ENCODE measurements around the gene DPY19L1.
"Not testable (repeated sequence)": the region's sequence is repeated elsewhere in the genome, so short reads cannot be mapped to it uniquely, and the experiment has no call there.

DPY19L1 gene

DNA sequence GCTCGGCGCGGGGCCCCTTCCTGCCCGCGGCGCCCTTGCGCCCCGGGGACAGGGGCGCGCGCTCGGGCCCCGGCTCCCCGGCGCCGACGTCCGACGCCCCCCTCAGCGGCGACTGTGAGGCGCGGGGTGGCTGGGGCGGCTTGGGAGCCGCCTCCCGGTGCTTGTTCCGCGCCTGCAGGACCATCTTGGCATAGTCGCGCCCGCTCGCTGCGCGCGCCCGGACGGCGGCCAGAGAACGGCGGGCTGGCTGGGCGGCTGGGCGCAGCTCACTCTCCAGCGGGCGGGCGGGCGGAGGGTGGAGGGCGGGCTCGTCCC is at the start of gene DPY19L1:
TSS of gene DPY19L1 (minus strand) at position 275 of the 315 bp plus-strand sequence. CDS start at position 184, 91 bp downstream.
- DNase-seq: peak; percentile 97

DNA sequence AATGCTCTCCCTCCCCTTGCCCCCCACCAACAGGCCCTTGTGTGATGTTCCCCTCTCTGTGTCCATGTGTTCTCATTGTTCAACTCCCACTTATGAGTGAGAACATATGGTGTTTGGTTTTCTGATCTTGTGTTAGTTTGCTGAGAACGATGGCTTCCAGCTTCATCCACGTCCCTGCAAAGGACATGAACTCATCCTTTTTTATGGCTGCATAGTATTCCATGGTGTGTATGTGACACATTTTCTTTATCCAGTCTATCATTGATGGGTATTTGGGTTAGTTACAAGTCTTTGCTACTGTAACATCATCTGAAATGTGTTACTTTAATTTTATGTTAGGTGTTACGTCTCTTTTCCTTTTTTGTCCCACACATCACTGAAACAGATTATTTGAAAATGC is 42.2 kb upstream of the DPY19L1 start:
- not testable (repeated sequence) for DNase-seq

DNA sequence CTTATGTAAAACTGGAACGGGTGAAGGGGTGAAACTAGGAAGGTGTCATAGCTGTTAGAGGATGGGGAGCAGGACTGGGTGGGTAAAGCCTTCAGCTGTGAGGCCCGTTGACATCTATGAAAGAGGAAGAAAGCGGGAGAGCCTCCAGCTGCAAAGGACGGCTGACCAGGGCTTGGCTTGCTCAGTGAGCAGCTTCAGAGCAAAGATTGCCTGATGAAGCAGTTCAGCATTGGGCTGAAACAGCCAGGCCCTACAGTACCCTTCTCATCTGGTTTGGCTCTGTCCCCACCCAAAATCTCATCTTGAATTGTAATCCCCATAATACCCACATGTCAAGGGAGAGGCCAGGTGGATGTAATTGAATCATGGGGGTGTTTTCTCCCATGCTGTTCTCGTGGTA is 36.7 kb upstream of the DPY19L1 start:
- DNase-seq: not testable (repeated sequence)

DNA sequence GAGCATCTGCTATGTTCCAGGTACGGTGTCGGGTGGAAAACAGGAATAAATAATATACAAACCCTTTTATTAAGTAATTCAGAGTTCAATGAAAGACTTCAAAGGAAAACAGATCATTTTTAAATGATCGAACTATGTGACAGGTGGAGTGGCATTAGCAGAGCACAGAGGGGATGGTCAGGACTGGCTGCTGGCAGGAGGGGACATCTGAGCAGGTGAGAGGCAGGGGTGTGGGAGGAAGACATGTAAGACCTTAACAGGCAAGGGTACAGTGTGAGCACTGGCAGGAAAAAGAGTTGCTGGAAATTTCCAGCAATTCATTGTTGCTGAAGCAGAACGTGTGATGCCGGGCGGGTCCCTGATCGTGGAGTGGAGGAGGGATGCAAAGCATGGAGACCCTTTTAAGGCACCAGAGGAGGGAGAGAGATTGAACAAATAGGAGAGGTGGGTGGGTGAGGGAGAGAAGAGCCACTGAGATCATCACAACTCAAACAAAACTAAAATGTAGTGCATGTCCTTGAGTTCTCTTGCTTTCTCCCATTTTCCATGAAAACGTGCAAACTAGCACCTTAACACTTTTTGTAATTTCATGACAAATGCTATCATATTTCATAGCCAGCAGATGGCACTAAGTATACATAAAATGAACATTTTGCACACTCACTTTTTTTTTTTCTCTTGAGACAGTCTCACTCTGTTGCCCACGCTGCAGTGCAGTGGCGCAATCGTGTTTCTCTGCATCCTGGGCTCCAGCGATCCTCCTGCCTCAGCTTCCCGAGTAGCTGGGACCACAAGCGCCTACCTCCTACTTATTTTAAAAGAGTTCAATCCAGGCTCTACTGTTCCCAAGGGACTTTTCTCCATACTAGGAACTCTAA is 35.9 kb upstream of the DPY19L1 start:
- DNase-seq: not testable (repeated sequence)

DNA sequence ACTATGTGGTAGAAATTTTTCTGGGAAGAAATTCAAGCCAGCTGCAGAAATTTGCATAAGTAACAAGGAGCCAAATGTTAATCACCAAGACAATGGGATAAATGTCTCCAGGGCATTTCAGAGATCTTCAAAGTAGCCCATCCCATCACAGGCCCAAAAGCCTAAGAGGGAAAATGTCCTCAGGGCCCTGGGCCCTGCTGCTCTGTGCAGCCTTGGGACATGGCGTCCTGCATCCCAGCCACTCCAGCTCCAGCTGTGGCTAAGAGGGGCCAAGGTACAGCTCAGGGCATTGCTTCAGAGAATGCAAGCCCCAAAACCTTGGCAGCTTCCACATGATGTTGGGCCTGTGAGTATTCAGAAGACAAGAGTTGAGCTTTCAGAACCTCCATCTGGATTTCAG is 31.8 kb upstream of the DPY19L1 start:
- not testable (repeated sequence) for DNase-seq

DNA sequence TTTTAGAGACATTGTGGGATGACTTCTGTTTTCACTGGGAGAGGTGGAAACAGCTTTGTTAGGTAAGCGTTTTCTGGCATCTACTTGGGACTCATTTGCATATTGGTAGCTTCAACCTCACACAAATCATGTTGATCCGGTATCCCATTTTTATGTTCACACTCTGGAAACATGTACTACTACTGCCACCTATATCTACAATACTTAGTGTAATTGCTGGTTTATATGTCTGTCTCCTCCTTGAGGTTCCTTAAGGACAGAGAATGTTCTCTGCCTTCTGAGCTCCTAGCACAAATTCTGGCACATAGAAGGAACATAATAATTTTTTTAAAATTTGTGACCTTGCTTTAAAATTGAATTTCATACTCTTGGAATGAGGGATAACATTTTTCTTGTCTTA is 28.1 kb upstream of the DPY19L1 start:
- not testable (repeated sequence) for DNase-seq

DNA sequence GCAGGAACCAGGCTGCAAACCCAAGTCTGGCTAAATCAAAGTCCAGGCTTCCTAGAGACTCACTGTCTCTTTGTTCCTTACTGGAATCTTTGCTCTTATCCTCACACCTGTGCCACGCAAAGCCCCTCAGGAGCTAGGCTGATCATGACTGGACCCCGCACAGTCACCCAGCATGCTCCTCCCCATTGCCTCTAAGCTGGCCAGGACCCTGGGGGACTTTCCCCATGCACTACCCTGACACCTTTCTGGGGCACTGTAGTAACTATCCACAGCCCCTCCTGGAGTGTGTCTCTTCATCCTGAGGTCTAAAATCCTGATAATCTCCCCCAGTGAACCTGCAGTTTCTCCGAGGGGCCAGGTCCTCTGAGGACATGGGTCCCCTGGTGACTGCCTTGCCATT is 21.3 kb upstream of the DPY19L1 start:
- DNase-seq: not testable (repeated sequence)

DNA sequence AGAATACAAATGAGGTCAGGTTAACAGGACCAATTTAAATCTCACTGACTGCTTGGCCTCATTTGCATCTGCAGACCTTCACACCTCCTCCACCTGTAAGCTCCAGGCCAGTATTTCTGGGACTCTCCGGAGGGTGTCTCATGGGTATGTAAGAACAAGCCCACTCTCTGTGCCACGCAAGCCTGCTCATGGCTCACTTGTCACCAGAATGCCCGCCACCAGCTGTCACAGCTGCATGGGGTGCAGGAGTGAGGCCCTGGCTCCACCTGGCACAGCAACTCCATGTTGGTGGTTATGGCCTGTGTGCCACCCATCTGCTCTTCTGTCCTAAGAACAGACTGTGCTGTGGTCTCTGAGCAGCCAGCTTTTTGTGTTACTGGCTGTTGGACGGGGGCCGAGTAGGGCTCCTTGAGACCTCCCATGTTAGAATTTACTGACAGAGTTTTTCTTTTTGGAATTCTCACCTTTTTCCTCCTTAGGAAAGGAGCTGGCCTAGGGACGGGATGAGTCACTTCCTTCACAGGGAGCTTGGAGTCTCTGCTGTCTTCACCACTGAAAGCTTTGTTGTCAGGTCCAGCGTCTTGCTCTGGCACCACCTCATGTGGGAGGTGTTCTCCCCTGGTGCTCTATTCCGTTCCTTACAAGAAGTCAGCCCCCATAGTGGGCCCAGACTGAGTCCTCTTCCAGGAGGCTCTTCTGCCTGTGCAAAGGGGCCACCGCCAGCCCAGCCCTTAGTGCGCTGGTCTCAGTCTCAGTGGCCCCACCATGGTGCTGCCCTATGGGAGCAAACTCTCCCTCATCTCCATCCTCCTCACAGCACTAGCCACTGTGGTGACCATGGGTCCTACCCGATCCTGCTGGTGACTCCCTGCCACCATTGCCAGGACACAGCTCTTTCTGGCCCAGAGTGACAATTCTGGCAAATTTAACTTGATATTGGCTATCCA is 20.5 kb upstream of the DPY19L1 start:
- DNase-seq: not testable (repeated sequence)

DNA sequence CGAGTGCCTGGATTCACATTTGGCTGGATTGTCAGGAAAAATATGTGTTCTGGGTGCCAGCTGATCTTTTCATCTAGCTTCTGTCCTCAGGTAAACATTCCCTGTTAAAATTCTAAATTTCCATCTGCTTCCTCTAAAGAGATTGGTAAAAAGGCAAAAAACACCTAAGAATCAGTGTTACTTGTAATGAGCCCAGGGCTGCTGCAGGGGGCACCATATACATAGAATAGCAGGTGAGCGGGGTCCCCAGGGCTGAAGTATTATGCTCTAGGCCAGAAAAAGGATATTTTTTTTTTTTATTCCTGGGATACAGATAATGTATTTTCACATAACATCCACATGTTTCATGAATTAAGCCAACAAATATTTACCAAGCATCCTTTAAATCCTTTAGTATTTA is 18.4 kb upstream of the DPY19L1 start:
- not testable (repeated sequence) for DNase-seq

DNA sequence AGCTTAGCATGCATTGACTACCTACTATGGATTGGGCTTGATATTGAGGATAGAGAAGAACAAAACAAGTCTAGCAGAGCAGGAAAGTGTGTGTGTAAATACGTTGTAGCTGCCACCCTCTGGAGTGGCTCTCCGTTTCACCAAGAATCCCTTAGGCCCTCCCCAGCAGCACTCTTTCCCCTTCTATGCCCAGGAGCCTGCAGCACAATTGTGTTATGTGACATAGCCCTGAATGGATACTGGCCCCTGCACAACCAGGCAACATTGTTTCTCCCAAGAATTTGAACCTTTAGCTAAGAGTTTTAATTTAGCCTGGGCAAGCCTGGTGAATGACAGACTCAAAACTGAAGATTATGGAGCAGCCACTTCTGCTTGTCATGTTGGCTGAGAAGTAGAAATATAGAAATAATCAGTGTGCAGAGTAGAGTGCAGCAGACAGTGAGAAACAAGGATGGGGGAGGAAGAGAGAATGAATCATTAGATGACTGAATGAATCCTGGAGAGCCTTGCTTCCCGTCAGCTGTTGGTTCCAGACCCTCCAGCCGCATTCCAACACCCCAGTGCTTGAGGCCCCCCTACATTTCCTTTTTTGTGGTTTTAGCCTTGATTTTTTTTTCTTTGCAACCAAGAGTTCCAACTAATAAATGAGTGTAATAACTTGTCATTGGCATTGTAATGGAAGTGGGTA is 16.3 kb upstream of the DPY19L1 start:
- not testable (repeated sequence) for DNase-seq

DNA sequence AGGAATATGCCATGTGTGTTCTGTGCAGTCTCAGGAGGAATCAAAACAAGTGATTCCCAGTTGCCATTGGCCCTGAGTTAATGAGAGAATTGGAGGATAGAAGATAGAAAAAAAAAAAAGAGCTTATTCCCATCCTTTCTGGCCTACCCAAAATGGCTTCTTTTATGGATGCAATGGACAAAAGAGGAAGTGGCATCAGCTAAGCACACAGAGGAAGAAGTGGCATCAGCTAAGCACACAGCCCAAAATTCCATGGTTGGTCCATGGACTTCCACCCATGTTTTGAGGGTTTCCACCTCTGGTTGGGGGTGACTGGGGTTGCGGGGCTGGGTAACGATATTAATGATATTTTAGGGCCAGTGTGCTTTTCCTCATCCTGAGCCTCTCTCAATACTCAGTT is 11.1 kb upstream of the DPY19L1 start:
- DNase-seq: not testable (repeated sequence)

DNA sequence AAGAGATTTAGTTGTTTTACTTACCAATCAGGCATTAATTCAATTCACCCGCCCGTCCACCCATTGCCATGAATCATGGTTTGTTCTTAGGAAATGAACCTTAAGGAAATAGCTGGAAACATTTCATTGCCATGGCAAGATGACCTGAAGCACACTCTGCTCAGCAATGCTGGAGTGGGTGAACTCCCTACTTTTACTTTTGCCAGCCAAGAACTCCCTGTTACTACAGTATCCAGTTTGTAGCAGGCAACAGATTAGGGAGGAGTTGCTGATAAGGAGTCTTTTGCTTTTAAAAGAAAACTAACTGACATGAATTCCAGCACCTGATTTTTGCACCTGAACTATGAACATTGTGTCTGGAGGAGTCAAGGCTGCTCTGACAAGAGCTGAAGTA is 10.6 kb upstream of the DPY19L1 start:
- DNase-seq: not testable (repeated sequence)

DNA sequence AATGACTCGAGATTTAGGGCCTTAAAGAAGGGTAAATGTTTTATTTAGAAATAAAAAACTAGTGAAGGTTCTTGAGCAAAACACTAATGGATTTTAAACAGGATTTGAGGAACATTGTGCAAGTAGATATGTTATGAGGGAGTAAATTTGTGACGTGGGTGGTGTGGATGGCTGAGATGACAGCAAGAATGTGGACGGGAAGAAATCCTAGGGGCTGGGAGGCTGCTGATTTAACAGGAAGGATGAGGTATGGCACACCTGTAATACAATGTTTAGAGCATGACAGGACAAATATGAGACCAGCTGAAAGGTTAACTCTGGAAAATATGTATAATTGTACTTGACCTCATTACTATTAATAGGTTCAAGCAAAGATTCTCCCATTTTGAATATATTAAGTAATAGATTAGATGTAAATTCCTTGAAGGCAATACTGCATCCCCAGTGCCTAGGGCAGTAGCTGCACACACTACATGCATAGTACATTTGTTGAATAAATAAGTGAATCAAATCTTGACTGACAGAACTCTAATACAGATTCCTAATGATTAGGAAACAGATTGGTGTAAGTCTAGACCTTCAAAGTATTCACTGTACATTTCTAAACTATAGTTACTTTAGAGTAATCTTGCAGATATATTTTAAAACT is 10.1 kb upstream of the DPY19L1 start:
- not testable (repeated sequence) for DNase-seq

DNA sequence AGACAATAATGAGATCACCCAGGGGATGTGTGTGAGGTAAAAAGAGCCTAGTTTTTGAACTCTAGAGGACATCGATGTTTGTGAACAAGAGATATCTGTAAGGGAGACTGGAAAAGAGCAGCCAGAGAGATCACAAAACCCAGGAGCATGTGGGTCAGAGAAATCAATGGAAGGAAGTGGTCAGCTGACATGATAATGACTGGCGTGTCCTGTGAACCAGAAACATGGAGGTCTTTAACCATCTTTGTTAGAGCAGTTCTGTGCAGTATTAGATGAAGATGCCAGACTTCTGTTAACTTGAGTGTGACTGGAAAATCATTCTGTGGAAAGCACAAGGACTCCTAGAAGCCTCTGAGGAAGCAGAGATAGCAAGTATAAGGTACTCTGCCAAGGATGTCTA is 6.0 kb upstream of the DPY19L1 start:
- DNase-seq: not testable (repeated sequence)

DNA sequence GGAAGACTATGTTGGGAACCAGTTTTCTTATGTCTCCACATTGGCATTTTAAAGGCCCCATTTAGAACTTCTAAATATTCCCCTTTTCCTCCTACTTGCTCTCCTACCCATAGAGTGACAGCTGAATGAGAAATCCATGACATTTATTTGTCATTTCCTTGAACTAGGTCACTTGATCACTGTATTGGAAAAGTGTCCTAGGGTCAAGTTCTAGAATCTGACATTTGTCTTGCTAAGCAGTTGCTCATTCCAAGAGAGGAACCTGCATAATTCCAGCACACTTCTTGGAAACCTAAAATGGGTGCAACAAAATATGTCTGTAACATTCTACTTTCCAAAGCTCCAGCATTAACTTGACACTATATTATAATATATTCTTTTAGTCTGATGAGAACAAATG is 3.6 kb upstream of the DPY19L1 start:
- no peak for DNase-seq

DNA sequence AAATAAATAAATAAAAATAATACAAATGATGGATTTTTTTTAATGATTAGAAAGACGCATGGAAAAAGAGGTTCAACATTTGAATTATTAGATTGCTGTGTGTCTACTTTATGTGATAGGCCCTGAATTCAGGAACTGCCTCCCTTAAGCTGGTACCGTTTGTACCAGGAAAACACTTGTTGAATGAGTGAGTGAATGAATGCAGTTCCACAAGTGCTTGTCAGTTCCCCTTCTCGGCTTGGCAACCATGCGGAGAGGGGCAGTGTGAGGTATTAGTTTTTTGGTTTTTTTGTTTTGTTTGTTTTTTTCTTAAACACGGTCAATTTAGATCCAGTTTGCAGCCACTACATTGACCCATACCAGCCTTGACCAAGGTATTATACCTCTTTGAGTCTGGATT is 2.1 kb upstream of the DPY19L1 start:
- no peak for DNase-seq

DNA sequence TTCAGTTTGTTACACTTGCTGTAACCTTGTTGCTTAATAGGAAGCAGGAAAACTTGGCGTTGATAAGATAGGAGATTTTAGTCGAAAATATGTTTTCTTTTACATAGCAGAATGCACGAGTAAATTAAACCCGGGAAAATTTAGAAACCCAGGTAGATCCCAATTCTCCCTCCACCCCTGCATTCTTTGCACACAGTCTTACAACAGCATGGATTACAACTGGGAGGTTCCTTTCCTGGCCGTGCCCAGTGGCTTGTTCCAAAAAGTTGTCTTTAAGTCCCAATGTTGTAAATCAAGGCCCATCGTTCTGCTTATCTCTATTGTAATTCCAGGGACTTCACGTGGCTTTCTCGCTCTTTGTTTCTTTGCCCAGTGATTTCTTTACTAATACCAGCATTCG is 1.1 kb upstream of the DPY19L1 start:
- no peak for DNase-seq

DNA sequence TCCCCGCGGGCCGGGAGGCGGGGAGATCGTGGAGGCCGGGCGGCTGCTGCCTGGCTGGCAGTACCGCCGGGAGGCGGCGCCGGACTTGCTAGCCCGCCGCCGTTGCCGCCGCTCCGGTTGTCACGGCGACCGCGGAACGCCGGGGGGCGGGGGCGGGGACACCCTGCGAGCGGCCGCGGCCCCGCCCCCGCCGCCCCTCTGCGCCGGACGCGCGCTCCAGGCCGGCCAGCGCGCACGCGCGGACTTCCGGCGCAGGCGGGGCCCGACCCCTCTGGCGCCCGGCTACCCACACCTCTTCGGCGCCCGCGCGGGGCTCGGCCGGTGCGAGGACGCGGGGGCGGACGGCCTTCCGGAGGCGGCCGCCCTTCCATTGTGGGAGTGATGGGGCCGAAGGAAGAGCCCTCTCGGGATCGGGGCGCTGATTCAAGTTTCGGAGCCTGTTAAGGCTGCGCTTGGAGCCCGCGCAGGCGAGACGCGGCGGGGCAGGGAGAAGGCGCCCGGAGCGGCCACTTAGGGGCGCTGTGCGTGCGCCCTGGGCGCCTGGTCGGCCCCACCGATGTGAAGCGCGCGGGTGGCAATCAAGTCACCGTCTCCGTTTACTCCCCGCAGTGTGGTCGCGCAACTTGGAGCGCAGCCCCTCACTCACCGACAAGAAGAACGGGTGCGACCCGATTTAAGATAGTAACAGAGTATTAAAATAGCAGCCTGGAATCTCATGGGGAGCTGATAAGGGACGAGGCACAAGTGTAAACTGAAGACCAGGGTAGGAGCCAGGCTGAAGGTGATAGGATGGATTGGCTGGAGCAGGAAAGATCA is 449 bp upstream of the DPY19L1 start:
- DNase-seq: no peak

DNA sequence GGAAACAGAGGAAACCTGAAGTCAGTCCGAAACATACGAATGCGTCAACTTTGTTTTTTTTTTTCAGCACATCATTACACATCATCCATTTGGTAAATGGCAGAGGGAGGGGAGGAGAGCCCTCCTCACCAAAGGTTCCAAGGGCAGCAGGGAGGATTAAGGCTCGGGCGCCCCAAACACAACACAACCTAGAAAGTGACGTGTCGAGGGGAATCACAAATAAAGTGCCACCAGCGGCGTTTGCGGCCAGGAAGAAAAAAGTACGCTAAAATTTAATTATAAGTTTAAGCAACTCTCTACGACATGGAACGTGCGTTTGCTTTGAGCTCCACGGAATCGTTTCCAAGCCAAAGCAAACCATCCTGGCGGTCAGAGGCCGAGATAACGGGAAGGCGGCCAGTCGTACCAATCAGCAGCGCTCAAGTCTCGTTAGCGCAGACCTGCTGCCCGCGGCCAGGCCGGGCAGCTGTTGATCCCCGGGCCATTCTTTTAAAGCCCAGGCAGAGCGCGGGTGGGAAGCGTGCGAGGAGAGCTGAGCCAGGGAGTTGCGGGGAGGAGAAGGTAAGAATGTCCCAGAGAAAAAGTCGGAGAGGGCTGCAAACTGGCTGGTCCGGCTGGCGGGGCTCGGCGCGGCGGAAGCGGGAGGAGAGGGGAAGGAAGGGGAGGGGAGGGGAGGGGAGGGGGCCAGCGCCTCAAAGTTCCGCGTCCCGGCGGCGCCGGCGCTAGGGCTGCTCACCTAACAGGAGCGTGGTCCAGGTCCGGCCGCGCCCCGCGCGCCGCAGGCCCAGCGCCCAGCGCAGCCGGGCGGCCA is 719 bp downstream of the DPY19L1 start:
- peak; percentile 71 for DNase-seq

DNA sequence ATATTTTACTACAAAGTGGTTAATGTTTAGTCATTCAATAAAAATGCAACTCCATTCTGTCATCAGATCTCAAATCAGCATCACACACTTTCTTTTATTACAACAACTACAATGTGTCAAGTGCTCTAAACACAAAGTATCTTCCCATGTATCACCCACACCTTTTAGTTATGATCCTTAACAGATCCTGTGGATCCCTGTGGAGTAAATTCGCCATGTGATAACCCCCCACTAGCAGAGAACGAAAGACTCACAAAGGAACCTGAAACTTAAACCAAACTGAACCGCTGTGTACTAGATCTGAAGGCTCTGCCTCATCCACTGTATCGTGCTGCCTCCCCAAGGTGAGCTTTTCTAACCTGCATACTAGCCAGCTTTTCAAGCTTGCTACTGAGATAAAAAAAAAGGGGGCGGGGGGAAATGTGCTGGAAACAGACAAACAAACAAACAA is 1.7 kb downstream of the DPY19L1 start:
- no peak for DNase-seq

DNA sequence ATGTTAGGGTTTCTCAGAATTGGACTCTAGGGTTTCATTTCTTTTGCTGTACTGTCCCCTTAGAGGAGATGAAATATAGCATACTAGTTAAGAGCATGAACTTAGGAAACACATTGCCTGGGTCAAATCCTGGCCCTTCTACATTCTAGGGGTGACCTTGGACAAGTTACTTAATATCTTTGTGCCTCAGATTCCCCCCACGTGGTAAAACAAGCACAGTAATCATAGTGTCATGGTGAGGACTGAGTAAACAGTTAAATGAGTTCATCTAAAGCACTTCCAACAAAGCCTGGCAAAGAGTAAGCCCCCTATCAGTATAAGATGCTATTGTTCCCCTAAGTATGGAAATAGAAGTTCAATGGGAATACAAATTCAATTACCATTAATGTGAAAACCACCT is 5.1 kb downstream of the DPY19L1 start:
- no peak for DNase-seq

Data from right hindlimb (tissue), 1 donor.